ENCODE data around the gene SHISA5. TPM values are rescaled to one million over a fixed set of nuclear protein-coding genes. Genes with fewer than 3 reads are reported as not detected.

SHISA5 gene
- total RNA-seq, 3 donors from 2014 or later (not counting 1 experiment from before 2014, with no cell fraction given) = 211 to 237 (median 218) TPM

- H3K27ac Mint-ChIP-seq = peak overlapping the region; percentile 94 to 95
- H3K9me3 Mint-ChIP-seq = no peaks in the 10 kb centered on the region
- intact Hi-C loops (cut with micrococcal nuclease) = loop anchor here (2.0 kb wide), 1 partner anchor 27 kb away; no protein-coding TSS in a partner anchor
- 26% methylated on average over 4 of the region's 6 CpGs for WGBS (ENCODE audit: insufficient coverage)
- H3K27ac ChIP-seq (ENCODE audit: low read length) = peak overlapping the region; percentile 55
- H3K36me3 Mint-ChIP-seq = no peaks in the 10 kb centered on the region
- peak overlapping the region; percentile 93 for H3K4me3 Mint-ChIP-seq
- H3K27me3 Mint-ChIP-seq (ENCODE audit: low read depth in 2 of 2) = no peaks in the 10 kb centered on the region
- peaks cover 19% of the 10 kb centered on the region for H3K36me3 ChIP-seq (ENCODE audit: control insufficient read depth, insufficient read depth, low read length)
- peaks cover 29% of the 10 kb centered on the region for H3K4me1 ChIP-seq (ENCODE audit: control insufficient read depth, insufficient read depth, low read length)
- no peaks in the 10 kb centered on the region for H3K27me3 ChIP-seq (ENCODE audit: control insufficient read depth, insufficient read depth, low read length)
- H3K4me3 ChIP-seq (ENCODE audit: low read length) = peak overlapping the region; percentile 56
- DNase-seq (no peak), ATAC-seq (no peak)
- H3K4me1 Mint-ChIP-seq = peaks cover 37 to 38% of the 10 kb centered on the region in 2 donors
- no peaks in the 10 kb centered on the region for H3K9me3 ChIP-seq (ENCODE audit: control insufficient read depth, insufficient read depth, low read length)
- no peak for TF ChIP-seq CTCF (IDR thresholded peaks at IDR 0.05)
Observed at GRCh38 chr3:48446043-48446424, 57.9 kb downstream of the SHISA5 start.

- H3K36me3 ChIP-seq (ENCODE audit: control insufficient read depth, insufficient read depth, low read length) = peaks cover 19% of the 10 kb centered on the region
- Mint-ChIP-seq H3K9me3 (no peaks in the 10 kb centered on the region), H3K4me1 (peaks cover 40 to 44% of the 10 kb centered on the region in 2 donors), H3K27me3 (ENCODE audit: low read depth in 2 of 2) (no peaks in the 10 kb centered on the region), H3K27ac (peak overlapping the region; percentile 94 to 95), H3K4me3 (peak overlapping the region; percentile 93), H3K36me3 (no peaks in the 10 kb centered on the region)
- no peak for DNase-seq
- no peak overlapping the region for H3K4me3 ChIP-seq (ENCODE audit: low read length)
- 85% methylated on average over 5 of the region's 6 CpGs for WGBS (ENCODE audit: insufficient coverage)
- intact Hi-C loops (cut with micrococcal nuclease) = no loop called here
- H3K27me3 ChIP-seq (ENCODE audit: control insufficient read depth, insufficient read depth, low read length) = no peaks in the 10 kb centered on the region
- peaks cover 35% of the 10 kb centered on the region for H3K4me1 ChIP-seq (ENCODE audit: control insufficient read depth, insufficient read depth, low read length)
- no peak for ATAC-seq
- H3K9me3 ChIP-seq (ENCODE audit: control insufficient read depth, insufficient read depth, low read length) = no peaks in the 10 kb centered on the region
- no peak for TF ChIP-seq CTCF (IDR thresholded peaks at IDR 0.05)
- no peak overlapping the region for H3K27ac ChIP-seq (ENCODE audit: low read length)
Observed at GRCh38 chr3:48445277-48445882, 58.6 kb downstream of the SHISA5 start.

GRCh38 chr3:48441940-48442339 lies 62.0 kb downstream of the SHISA5 start:
- Histone ChIP-seq H3K4me1 (ENCODE audit: control insufficient read depth, insufficient read depth, low read length) (peaks cover 36% of the 10 kb centered on the region), H3K36me3 (ENCODE audit: control insufficient read depth, insufficient read depth, low read length) (peaks cover 19% of the 10 kb centered on the region), H3K9me3 (ENCODE audit: control insufficient read depth, insufficient read depth, low read length) (no peaks in the 10 kb centered on the region), H3K27ac (ENCODE audit: low read length) (no peak overlapping the region), H3K4me3 (ENCODE audit: low read length) (no peak overlapping the region), H3K27me3 (ENCODE audit: control insufficient read depth, insufficient read depth, low read length) (no peaks in the 10 kb centered on the region)
- Mint-ChIP-seq H3K4me3 (peak overlapping the region; percentile 97), H3K27ac (peak overlapping the region in 1 of 2 donors; percentile 96), H3K36me3 (no peaks in the 10 kb centered on the region), H3K9me3 (no peaks in the 10 kb centered on the region), H3K4me1 (peaks cover 40 to 43% of the 10 kb centered on the region in 2 donors), H3K27me3 (ENCODE audit: low read depth in 2 of 2) (no peaks in the 10 kb centered on the region)
- intact Hi-C loops (cut with micrococcal nuclease) = no loop called here
- DNase-seq = no peak
- no peak for ATAC-seq
- WGBS (ENCODE audit: insufficient coverage) = 89% methylated on average over 6 of the region's 6 CpGs
- TF ChIP-seq CTCF (IDR thresholded peaks at IDR 0.05) = no peak

- Mint-ChIP-seq H3K27ac (peak overlapping the region in 1 of 2 donors; percentile 96), H3K36me3 (no peaks in the 10 kb centered on the region), H3K9me3 (no peaks in the 10 kb centered on the region), H3K4me3 (peak overlapping the region; percentile 97), H3K27me3 (ENCODE audit: low read depth in 2 of 2) (no peaks in the 10 kb centered on the region), H3K4me1 (peaks cover 29 to 32% of the 10 kb centered on the region in 2 donors)
- intact Hi-C loops (cut with micrococcal nuclease) = loop anchor here (1.0 kb wide), 2 partner anchors 33 to 39 kb away; no protein-coding TSS in a partner anchor
- peaks cover 35% of the 10 kb centered on the region for H3K4me1 ChIP-seq (ENCODE audit: control insufficient read depth, insufficient read depth, low read length)
- DNase-seq = peak; percentile 32 to 54
- TF ChIP-seq CTCF (IDR thresholded peaks at IDR 0.05) = no peak
- peak in 2 of 3 donors; percentile 2 to 5 for ATAC-seq
- peaks cover 19% of the 10 kb centered on the region for H3K36me3 ChIP-seq (ENCODE audit: control insufficient read depth, insufficient read depth, low read length)
- peak overlapping the region; percentile 82 for H3K4me3 ChIP-seq (ENCODE audit: low read length)
- H3K9me3 ChIP-seq (ENCODE audit: control insufficient read depth, insufficient read depth, low read length) = no peaks in the 10 kb centered on the region
- WGBS (ENCODE audit: insufficient coverage) = 2% methylated on average over 21 of the region's 21 CpGs
- H3K27ac ChIP-seq (ENCODE audit: low read length) = peak overlapping the region; percentile 91
- no peaks in the 10 kb centered on the region for H3K27me3 ChIP-seq (ENCODE audit: control insufficient read depth, insufficient read depth, low read length)
Observed at GRCh38 chr3:48440590-48440958, 63.4 kb downstream of the SHISA5 start.
